ENCODE measurements around the gene GRIA1.

GRIA1 gene

GRCh38 chr5:153636670-153637451 lies 146.4 kb downstream of the GRIA1 start:
- no peak for TF ChIP-seq USF1 (IDR thresholded peaks at IDR 0.05)
- TF ChIP-seq YY1 (IDR thresholded peaks at IDR 0.05; ENCODE audit: low read depth), result no peak
- TF ChIP-seq TEAD4 (IDR thresholded peaks at IDR 0.05), result no peak
- no peak for TF ChIP-seq FOXM1 (IDR thresholded peaks at IDR 0.05; ENCODE audit: borderline replicate concordance, low read depth)
- TF ChIP-seq CEBPB (IDR thresholded peaks at IDR 0.05), result no peak
- no peak for TF ChIP-seq NFIC (IDR thresholded peaks at IDR 0.05)
- TF ChIP-seq TCF12 (IDR thresholded peaks at IDR 0.05; ENCODE audit: low read depth), result no peak
- TF ChIP-seq EP300 (IDR thresholded peaks at IDR 0.05; ENCODE audit: borderline replicate concordance), result no peak
- no peak for TF ChIP-seq RAD21 (IDR thresholded peaks at IDR 0.05; ENCODE audit: low read depth)
- no peak for TF ChIP-seq ZBTB7A (IDR thresholded peaks at IDR 0.05; ENCODE audit: low read depth)
- TF ChIP-seq MAX (IDR thresholded peaks at IDR 0.05), result no peak
- no peak for TF ChIP-seq EGR1 (IDR thresholded peaks at IDR 0.05)
- no peak for TF ChIP-seq REST (IDR thresholded peaks at IDR 0.05; ENCODE audit: low read depth)
- no peak for TF ChIP-seq CREB1 (IDR thresholded peaks at IDR 0.05; ENCODE audit: low read depth)
- no peak for TF ChIP-seq TAF1 (IDR thresholded peaks at IDR 0.05; ENCODE audit: low read depth)

- TF ChIP-seq ZBTB7A (IDR thresholded peaks at IDR 0.05; ENCODE audit: low read depth) (no peak), CEBPB (IDR thresholded peaks at IDR 0.05) (no peak), EP300 (IDR thresholded peaks at IDR 0.05; ENCODE audit: borderline replicate concordance) (no peak), RAD21 (IDR thresholded peaks at IDR 0.05; ENCODE audit: low read depth) (no peak), USF1 (IDR thresholded peaks at IDR 0.05) (no peak), FOXM1 (IDR thresholded peaks at IDR 0.05; ENCODE audit: borderline replicate concordance, low read depth) (no peak), YY1 (IDR thresholded peaks at IDR 0.05; ENCODE audit: low read depth) (no peak), TEAD4 (IDR thresholded peaks at IDR 0.05) (no peak), MAX (IDR thresholded peaks at IDR 0.05) (no peak), CREB1 (IDR thresholded peaks at IDR 0.05; ENCODE audit: low read depth) (no peak), TCF12 (IDR thresholded peaks at IDR 0.05; ENCODE audit: low read depth) (no peak), EGR1 (IDR thresholded peaks at IDR 0.05) (no peak), NFIC (IDR thresholded peaks at IDR 0.05) (no peak), TAF1 (IDR thresholded peaks at IDR 0.05; ENCODE audit: low read depth) (no peak), REST (IDR thresholded peaks at IDR 0.05; ENCODE audit: low read depth) (no peak)
Measured at GRCh38 chr5:153640293-153640692, 149.8 kb downstream of the GRIA1 start.

- TF ChIP-seq USF1 (IDR thresholded peaks at IDR 0.05) (no peak), CEBPB (IDR thresholded peaks at IDR 0.05) (no peak), EGR1 (IDR thresholded peaks at IDR 0.05) (no peak)
Measured at GRCh38 chr5:153641183-153641688, 150.8 kb downstream of the GRIA1 start.

GRCh38 chr5:153654504-153655200 lies 164.2 kb downstream of the GRIA1 start:
- TF ChIP-seq MAX (IDR thresholded peaks at IDR 0.05), result no peak
- no peak for TF ChIP-seq USF1 (IDR thresholded peaks at IDR 0.05)
- no peak for TF ChIP-seq NFIC (IDR thresholded peaks at IDR 0.05)
- TF ChIP-seq ZBTB7A (IDR thresholded peaks at IDR 0.05; ENCODE audit: low read depth), result no peak
- TF ChIP-seq CEBPB (IDR thresholded peaks at IDR 0.05), result no peak
- TF ChIP-seq TCF12 (IDR thresholded peaks at IDR 0.05; ENCODE audit: low read depth), result no peak
- TF ChIP-seq TAF1 (IDR thresholded peaks at IDR 0.05; ENCODE audit: low read depth), result no peak
- TF ChIP-seq FOXM1 (IDR thresholded peaks at IDR 0.05; ENCODE audit: borderline replicate concordance, low read depth), result no peak
- TF ChIP-seq EGR1 (IDR thresholded peaks at IDR 0.05), result no peak
- TF ChIP-seq YY1 (IDR thresholded peaks at IDR 0.05; ENCODE audit: low read depth), result no peak
- TF ChIP-seq REST (IDR thresholded peaks at IDR 0.05; ENCODE audit: low read depth), result no peak
- TF ChIP-seq EP300 (IDR thresholded peaks at IDR 0.05; ENCODE audit: borderline replicate concordance), result no peak
- no peak for TF ChIP-seq TEAD4 (IDR thresholded peaks at IDR 0.05)
- no peak for TF ChIP-seq CREB1 (IDR thresholded peaks at IDR 0.05; ENCODE audit: low read depth)
- no peak for TF ChIP-seq RAD21 (IDR thresholded peaks at IDR 0.05; ENCODE audit: low read depth)
